Smooth muscle cell (in vitro differentiated cells): ENCODE results near the gene ZBTB16. TPM values are rescaled to one million over a fixed set of nuclear protein-coding genes. Genes with fewer than 3 reads are reported as not detected.

ENCODE experiments used
- DNase-seq: peaks from one replicate; lab custom pipeline; 2025; ENCODE audit not compliant: unreplicated experiment; lab: John Stamatoyannopoulos, UW
- H2AFZ ChIP-seq: fragments of 200-600 bp; sonication (generic); 2 replicates; pipeline ENCODE4 v1.6.0; 2016; ENCODE audit warnings: antibody characterized with exemption, low read depth, mild to moderate bottlenecking
- H3F3A ChIP-seq: fragments of 200-600 bp; sonication (generic); 2 replicates; pipeline ENCODE4 v1.6.0; 2017; ENCODE audit warnings: antibody characterized with exemption, low read depth
- H3K27ac ChIP-seq: fragments of 200-600 bp; sonication (generic); 2 replicates; pipeline ENCODE4 v1.5.1; 2016; ENCODE audit warnings: low read depth, mild to moderate bottlenecking
- H3K27me3 ChIP-seq: fragments of 200-600 bp; sonication (generic); 2 replicates; pipeline ENCODE4 v1.6.1; 2016; ENCODE audit warnings: low read depth, mild to moderate bottlenecking
- H3K36me3 ChIP-seq: fragments of 200-600 bp; sonication (generic); 2 replicates; pipeline ENCODE4 v1.5.1; 2016; ENCODE audit warnings: low read depth
- H3K4me1 ChIP-seq: fragments of 200-600 bp; sonication (generic); 2 replicates; pipeline ENCODE4 v1.5.1; 2016; ENCODE audit warnings: low read depth
- H3K4me2 ChIP-seq: fragments of 200-600 bp; sonication (generic); 2 replicates; pipeline ENCODE4 v1.6.0; 2016; ENCODE audit warnings: mild to moderate bottlenecking
- H3K4me3 ChIP-seq: fragments of 200-600 bp; sonication (generic); 2 replicates; pipeline ENCODE4 v1.5.1; 2016; ENCODE audit warnings: mild to moderate bottlenecking
- H3K79me2 ChIP-seq: fragments of 200-600 bp; sonication (generic); 2 replicates; pipeline ENCODE4 v1.6.0; 2016; ENCODE audit warnings: low read depth, mild to moderate bottlenecking
- H3K9ac ChIP-seq: fragments of 200-600 bp; sonication (generic); 2 replicates; pipeline ENCODE4 v1.6.0; 2016; ENCODE audit warnings: low read depth
- H3K9me3 ChIP-seq: fragments of 200-600 bp; sonication (generic); replicated peaks from 2 replicates; pipeline ENCODE4 v1.5.1; 2016; ENCODE audit warnings: low read depth
- H4K20me1 ChIP-seq: fragments of 200-600 bp; sonication (generic); 2 replicates; pipeline ENCODE4 v1.6.0; 2016; ENCODE audit warnings: low read depth
- CTCF ChIP-seq: fragments of 200-600 bp; sonication (generic); IDR thresholded peaks from 2 replicates; pipeline ENCODE4 v1.5.1; 2017; ENCODE audit warnings: borderline replicate concordance, mild to moderate bottlenecking, antibody characterized with exemption; ENCODE audit not compliant: insufficient read depth, poor library complexity, severe bottlenecking
- WGBS: methylation state at CpG from one replicate; pipeline ENCODE4 v1.1.7; 2016; ENCODE audit warnings: low lambda C conversion rate; 5-methylcytosine and 5-hydroxymethylcytosine counted together
- polyA plus RNA-seq: library from polyadenylated mRNA; unstranded; fragments of >200 nt; fragmentation: Nextera tagmentation; extraction: Ambion mirVana; gene quantifications from 2 replicates; pipeline ENCODE4 v1.2.1, GENCODE V29; 2016
- total RNA-seq: library from RNA; depleted of rRNA; stranded (reverse); fragments of >200 nt; gene quantifications from 2 replicates; pipeline ENCODE4 v1.2.3, GENCODE V29; 2014

Gene ZBTB16
- total and polyA plus RNA-seq, 2 experiments from 2014 or later = not detected

- Histone ChIP-seq H3F3A (no peaks in the 10 kb centered on the region), H3K27me3 (no peaks in the 10 kb centered on the region), H3K27ac (no peak overlapping the region), H3K4me3 (no peak overlapping the region), H3K4me2 (no peak overlapping the region), H3K9me3 (no peaks in the 10 kb centered on the region), H3K9ac (no peak overlapping the region), H3K79me2 (no peaks in the 10 kb centered on the region), H2AFZ (no peak overlapping the region), H3K36me3 (no peaks in the 10 kb centered on the region), H3K4me1 (peaks cover 24% of the 10 kb centered on the region), H4K20me1 (no peaks in the 10 kb centered on the region)
- WGBS = 88% methylated on average over 9 of the region's 9 CpGs
- no peak for DNase-seq
- TF ChIP-seq CTCF = no peak
These were observed 102.2 kb downstream of the ZBTB16 start for GRCh38 chr11:114161486-114162250.

GRCh38 chr11:114162719-114163123, 103.2 kb downstream of the ZBTB16 start:
- Histone ChIP-seq H3K27ac (peak overlapping the region; percentile 33), H3K79me2 (no peaks in the 10 kb centered on the region), H3K27me3 (no peaks in the 10 kb centered on the region), H4K20me1 (no peaks in the 10 kb centered on the region), H3K9me3 (no peaks in the 10 kb centered on the region), H3F3A (no peaks in the 10 kb centered on the region), H3K4me3 (no peak overlapping the region), H3K4me1 (peaks cover 32% of the 10 kb centered on the region), H3K36me3 (no peaks in the 10 kb centered on the region), H2AFZ (no peak overlapping the region), H3K9ac (no peak overlapping the region), H3K4me2 (peak overlapping the region; percentile 60)
- no peak for TF ChIP-seq CTCF
- WGBS = 32% methylated on average over 12 of the region's 12 CpGs
- DNase-seq = peak; percentile 28

GRCh38 chr11:114163229-114163631, 103.7 kb downstream of the ZBTB16 start:
- H3K4me2 ChIP-seq = peak overlapping the region; percentile 60
- no peaks in the 10 kb centered on the region for H3F3A ChIP-seq
- no peak overlapping the region for H2AFZ ChIP-seq
- no peak overlapping the region for H3K9ac ChIP-seq
- no peaks in the 10 kb centered on the region for H3K79me2 ChIP-seq
- H3K4me1 ChIP-seq = peaks cover 34% of the 10 kb centered on the region
- DNase-seq = no peak
- 74% methylated on average over 7 of the region's 7 CpGs for WGBS
- no peak overlapping the region for H3K4me3 ChIP-seq
- no peaks in the 10 kb centered on the region for H3K27me3 ChIP-seq
- H3K36me3 ChIP-seq = no peaks in the 10 kb centered on the region
- H4K20me1 ChIP-seq = no peaks in the 10 kb centered on the region
- peak overlapping the region; percentile 33 for H3K27ac ChIP-seq
- no peaks in the 10 kb centered on the region for H3K9me3 ChIP-seq
- no peak for TF ChIP-seq CTCF
